ENCODE results near the gene ZBTB20. TPM values are rescaled to one million over a fixed set of nuclear protein-coding genes. Genes with fewer than 3 reads are reported as not detected.

The ZBTB20 gene
- total RNA-seq, 1 donor = 32.9 TPM

GRCh38 chr3:114506591-114507300 is 640.3 kb downstream of the ZBTB20 start:
- TF ChIP-seq CTCF (IDR thresholded peaks at IDR 0.05; ENCODE audit: extremely low read depth, low read depth, low read length) = no peak
- DNase-seq (ENCODE audit: insufficient read length, low spot score, missing footprints) = no peak
- H3K4me2 ChIP-seq (ENCODE audit: insufficient read depth, low read length) = peak overlapping the region; percentile 53
- H3K27me3 ChIP-seq (ENCODE audit: insufficient read depth, low read length) = no peaks in the 10 kb centered on the region
- H3K79me2 ChIP-seq (ENCODE audit: insufficient read depth, low read length) = no peaks in the 10 kb centered on the region
- no peaks in the 10 kb centered on the region for H4K20me1 ChIP-seq (ENCODE audit: insufficient read depth, low read length)
- H3K36me3 ChIP-seq (ENCODE audit: insufficient read depth, low read length) = no peaks in the 10 kb centered on the region
- H3K27ac ChIP-seq (ENCODE audit: low read depth, low read length) = peak overlapping the region; percentile 71
- peaks cover 41% of the 10 kb centered on the region for H3K4me1 ChIP-seq (ENCODE audit: insufficient read depth, low read length)
- H2AFZ ChIP-seq (ENCODE audit: low read length) = no peak overlapping the region
- H3K4me3 ChIP-seq (ENCODE audit: insufficient read depth, low read length) = no peak overlapping the region
- no peaks in the 10 kb centered on the region for H3K9me3 ChIP-seq (ENCODE audit: low read depth, low read length)

GRCh38 chr3:114504941-114505628 is 642.0 kb downstream of the ZBTB20 start:
- H3K36me3 ChIP-seq (ENCODE audit: insufficient read depth, low read length) = no peaks in the 10 kb centered on the region
- no peaks in the 10 kb centered on the region for H3K79me2 ChIP-seq (ENCODE audit: insufficient read depth, low read length)
- H3K9me3 ChIP-seq (ENCODE audit: low read depth, low read length) = no peaks in the 10 kb centered on the region
- H3K27ac ChIP-seq (ENCODE audit: low read depth, low read length) = peak overlapping the region; percentile 56
- no peaks in the 10 kb centered on the region for H4K20me1 ChIP-seq (ENCODE audit: insufficient read depth, low read length)
- H3K4me1 ChIP-seq (ENCODE audit: insufficient read depth, low read length) = peaks cover 44% of the 10 kb centered on the region
- no peak for DNase-seq (ENCODE audit: insufficient read length, low spot score, missing footprints)
- no peak for TF ChIP-seq CTCF (IDR thresholded peaks at IDR 0.05; ENCODE audit: extremely low read depth, low read depth, low read length)
- H3K27me3 ChIP-seq (ENCODE audit: insufficient read depth, low read length) = no peaks in the 10 kb centered on the region
- peak overlapping the region; percentile 49 for H3K4me2 ChIP-seq (ENCODE audit: insufficient read depth, low read length)
- no peak overlapping the region for H2AFZ ChIP-seq (ENCODE audit: low read length)
- H3K4me3 ChIP-seq (ENCODE audit: insufficient read depth, low read length) = peak overlapping the region; percentile 33

GRCh38 chr3:114502204-114502603 is 644.9 kb downstream of the ZBTB20 start:
- TF ChIP-seq CTCF (IDR thresholded peaks at IDR 0.05; ENCODE audit: extremely low read depth, low read depth, low read length) = no peak
- Histone ChIP-seq H3K9me3 (ENCODE audit: low read depth, low read length) (no peaks in the 10 kb centered on the region), H3K4me3 (ENCODE audit: insufficient read depth, low read length) (no peak overlapping the region), H3K79me2 (ENCODE audit: insufficient read depth, low read length) (no peaks in the 10 kb centered on the region), H2AFZ (ENCODE audit: low read length) (no peak overlapping the region), H3K4me2 (ENCODE audit: insufficient read depth, low read length) (no peak overlapping the region), H3K4me1 (ENCODE audit: insufficient read depth, low read length) (peaks cover 51% of the 10 kb centered on the region), H3K36me3 (ENCODE audit: insufficient read depth, low read length) (no peaks in the 10 kb centered on the region), H4K20me1 (ENCODE audit: insufficient read depth, low read length) (no peaks in the 10 kb centered on the region), H3K27me3 (ENCODE audit: insufficient read depth, low read length) (no peaks in the 10 kb centered on the region), H3K27ac (ENCODE audit: low read depth, low read length) (no peak overlapping the region)
- DNase-seq (ENCODE audit: insufficient read length, low spot score, missing footprints) = no peak

- H3K27me3 ChIP-seq (ENCODE audit: insufficient read depth, low read length) = no peaks in the 10 kb centered on the region
- no peaks in the 10 kb centered on the region for H3K9me3 ChIP-seq (ENCODE audit: low read depth, low read length)
- H3K4me2 ChIP-seq (ENCODE audit: insufficient read depth, low read length) = no peak overlapping the region
- no peak for TF ChIP-seq CTCF (IDR thresholded peaks at IDR 0.05; ENCODE audit: extremely low read depth, low read depth, low read length)
- H4K20me1 ChIP-seq (ENCODE audit: insufficient read depth, low read length) = no peaks in the 10 kb centered on the region
- no peak overlapping the region for H3K27ac ChIP-seq (ENCODE audit: low read depth, low read length)
- no peaks in the 10 kb centered on the region for H3K36me3 ChIP-seq (ENCODE audit: insufficient read depth, low read length)
- no peak overlapping the region for H2AFZ ChIP-seq (ENCODE audit: low read length)
- no peak overlapping the region for H3K4me3 ChIP-seq (ENCODE audit: insufficient read depth, low read length)
- H3K4me1 ChIP-seq (ENCODE audit: insufficient read depth, low read length) = peaks cover 50% of the 10 kb centered on the region
- no peaks in the 10 kb centered on the region for H3K79me2 ChIP-seq (ENCODE audit: insufficient read depth, low read length)
- DNase-seq (ENCODE audit: insufficient read length, low spot score, missing footprints) = no peak
Measured at GRCh38 chr3:114499976-114500375, 647.1 kb downstream of the ZBTB20 start.
